ENCODE data around the gene VWA2.

Gene VWA2

DNA sequence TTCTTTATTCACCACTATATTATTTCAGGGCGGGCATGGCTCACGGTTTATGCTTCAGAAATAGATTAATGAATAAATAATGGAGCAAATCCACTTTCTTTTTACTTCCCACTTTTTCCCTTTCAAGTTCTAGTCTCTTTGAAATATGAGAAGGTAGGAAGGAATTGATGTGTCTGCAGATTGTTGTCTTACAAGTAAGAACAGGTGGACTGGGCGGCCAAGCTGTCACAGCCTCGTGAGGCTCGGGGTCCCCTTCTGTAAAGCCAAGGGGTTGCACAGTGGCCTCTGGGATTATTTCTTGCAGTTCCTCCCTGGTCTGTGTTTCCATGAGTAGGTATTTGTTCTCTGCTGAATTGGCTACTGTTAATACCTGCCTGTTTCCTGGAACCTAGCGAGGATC, 11.2 kb downstream of the VWA2 start:
- H3K9me3 ChIP-seq, result no peaks in the 10 kb centered on the region
- no peaks in the 10 kb centered on the region for H3K27me3 ChIP-seq
- H3K4me3 ChIP-seq (ENCODE audit: low read depth, low read length), result no peak overlapping the region
- TF ChIP-seq CTCF (IDR thresholded peaks at IDR 0.05; ENCODE audit: low read depth, low read length), result no peak
- no peaks in the 10 kb centered on the region for H3K36me3 ChIP-seq
- no peak for DNase-seq
- no peaks in the 10 kb centered on the region for H3K4me1 ChIP-seq

DNA sequence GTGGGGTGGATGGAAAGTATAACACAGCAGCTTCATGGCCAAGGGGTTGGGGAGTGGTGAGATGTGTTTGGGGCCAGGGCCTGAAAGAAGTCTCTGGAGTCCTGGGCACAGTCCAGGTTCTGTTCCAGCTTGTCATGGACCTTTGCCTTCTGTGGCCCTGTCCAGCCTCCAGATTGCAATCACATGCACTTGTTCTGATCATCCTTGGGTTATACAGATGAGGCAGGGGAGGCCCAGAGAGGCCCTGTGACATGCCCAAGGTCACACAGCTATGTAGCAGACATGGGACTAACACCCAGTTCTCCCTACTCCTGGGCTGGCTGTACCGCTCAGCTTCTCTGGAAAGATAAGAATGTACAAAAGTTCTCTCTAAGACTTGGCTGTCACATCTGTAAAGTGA, 11.7 kb downstream of the VWA2 start:
- no peak for TF ChIP-seq CTCF (IDR thresholded peaks at IDR 0.05; ENCODE audit: low read depth, low read length)
- no peaks in the 10 kb centered on the region for H3K4me1 ChIP-seq
- DNase-seq, result no peak
- H3K36me3 ChIP-seq, result no peaks in the 10 kb centered on the region
- no peaks in the 10 kb centered on the region for H3K9me3 ChIP-seq
- H3K4me3 ChIP-seq (ENCODE audit: low read depth, low read length), result no peak overlapping the region
- H3K27me3 ChIP-seq, result no peaks in the 10 kb centered on the region

DNA sequence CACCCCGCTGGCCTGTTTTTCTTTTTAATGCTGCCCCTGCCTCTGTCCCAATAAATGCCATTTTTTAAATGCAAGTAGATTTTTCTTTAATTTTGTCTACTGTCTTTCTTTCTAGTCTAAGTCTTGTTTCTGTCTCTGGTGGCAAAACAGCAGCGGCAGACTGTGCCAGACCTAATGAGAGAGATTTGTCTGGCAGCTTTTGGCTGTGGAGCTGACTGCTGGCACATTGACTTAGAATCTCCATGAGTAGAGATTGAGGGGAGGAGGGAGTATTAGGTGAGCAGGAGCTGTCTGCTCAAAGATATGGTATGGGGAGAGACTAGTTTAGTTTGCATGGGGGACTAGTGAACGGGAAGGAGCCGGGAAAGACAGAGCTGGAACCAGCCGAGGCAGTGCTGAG, 13.0 kb downstream of the VWA2 start:
- no peak for DNase-seq
- Histone ChIP-seq H3K27me3 (no peaks in the 10 kb centered on the region), H3K9me3 (no peaks in the 10 kb centered on the region), H3K4me1 (no peaks in the 10 kb centered on the region), H3K4me3 (ENCODE audit: low read depth, low read length) (no peak overlapping the region), H3K36me3 (no peaks in the 10 kb centered on the region)
- TF ChIP-seq CTCF (IDR thresholded peaks at IDR 0.05; ENCODE audit: low read depth, low read length), result no peak

GRCh38 chr10:114252883-114253282, 13.8 kb downstream of the VWA2 start:
- no peaks in the 10 kb centered on the region for H3K36me3 ChIP-seq
- DNase-seq, result no peak
- H3K9me3 ChIP-seq, result no peaks in the 10 kb centered on the region
- TF ChIP-seq CTCF (IDR thresholded peaks at IDR 0.05; ENCODE audit: low read depth, low read length), result no peak
- no peak overlapping the region for H3K4me3 ChIP-seq (ENCODE audit: low read depth, low read length)
- H3K27me3 ChIP-seq, result no peaks in the 10 kb centered on the region
- H3K4me1 ChIP-seq, result no peaks in the 10 kb centered on the region

GRCh38 chr10:114255227-114255626, 16.2 kb downstream of the VWA2 start:
- no peak for TF ChIP-seq CTCF (IDR thresholded peaks at IDR 0.05; ENCODE audit: low read depth, low read length)
- DNase-seq, result no peak
- no peaks in the 10 kb centered on the region for H3K36me3 ChIP-seq
- H3K4me1 ChIP-seq, result no peaks in the 10 kb centered on the region
- H3K4me3 ChIP-seq (ENCODE audit: low read depth, low read length), result no peak overlapping the region
- no peaks in the 10 kb centered on the region for H3K27me3 ChIP-seq
- H3K9me3 ChIP-seq, result no peaks in the 10 kb centered on the region

GRCh38 chr10:114256008-114256765, 17.1 kb downstream of the VWA2 start:
- no peak for DNase-seq
- no peak overlapping the region for H3K4me3 ChIP-seq (ENCODE audit: low read depth, low read length)
- TF ChIP-seq CTCF (IDR thresholded peaks at IDR 0.05; ENCODE audit: low read depth, low read length), result no peak
- no peaks in the 10 kb centered on the region for H3K9me3 ChIP-seq
- no peaks in the 10 kb centered on the region for H3K4me1 ChIP-seq
- H3K36me3 ChIP-seq, result no peaks in the 10 kb centered on the region
- H3K27me3 ChIP-seq, result no peaks in the 10 kb centered on the region

Data from BE2C (cell line).